K562 (cell line): Measurements from ENCODE around the gene PTBP2. TPM values are rescaled to one million over a fixed set of nuclear protein-coding genes. Genes with fewer than 3 reads are reported as not detected.

ENCODE experiments used
- ATAC-seq: fragments of 200-7000 bp; cut with Tn5 transposase; 3 replicates; pipeline ENCODE4 v1.9.1; 2020; ENCODE audit warnings: moderate library complexity
- BruUV-seq: library from RNA; stranded (reverse); fragments of 400-500 nt; replicated peaks from 2 replicates; lab custom pipeline; 2021; lab: Mats Ljungman, UMichigan
- CTCF ChIA-PET: fragments of 300-600 bp; formaldehyde crosslinking; extraction: SDS; loops from one replicate; lab custom pipeline; 2021; ENCODE audit warnings: low intra/inter-chr PET ratio; lab: Yijun Ruan, JAX
- POLR2A ChIA-PET: fragments of 300-600, 350-650 bp; sonication (Branson Sonifier 250); formaldehyde crosslinking; extraction: SDS; loops from one replicate; lab custom pipeline; 2021; ENCODE audit warnings: antibody characterized with exemption, inconsistent platforms; lab: Yijun Ruan, JAX
- DNase-seq, 4 experiments: peaks; one replicate each; pipeline versions ENCODE4 v3.0.0 to v3.0.0-alpha.2; 2011 to 2018; ENCODE audit warnings: low spot score in 3 of 4, mixed read lengths in 3 of 4; ENCODE audit errors: extremely low read depth in 1 of 4
- FAIRE-seq: peaks from 2 replicates; lab custom pipeline; 2011; peaks lifted over from hg19 to GRCh38; lab: Jason Lieb, UNC
- H2AFZ ChIP-seq: 2 replicates; pipeline ENCODE4 v1.6.0; 2011; ENCODE audit warnings: low read depth, low read length, control low read depth, inconsistent platforms
- H3K27ac ChIP-seq: fragments of 200-600 bp; 3 replicates; pipeline ENCODE4 v1.8.0; 2011; ENCODE audit warnings: low read depth, mild to moderate bottlenecking, control low read depth, inconsistent platforms, low read length, moderate library complexity, mixed read lengths; ENCODE audit errors: extremely low read depth
- H3K27me3 ChIP-seq, 2 experiments: fragments of 300-600 bp in 1 of 2; 2 replicates in 1 of 2; 3 replicates in 1 of 2; pipeline versions ENCODE4 v1.6.0 to v1.8.0; 2011; ENCODE audit warnings: inconsistent platforms in 2 of 2, low read length in 2 of 2, mild to moderate bottlenecking in 1 of 2, mixed read lengths in 1 of 2, moderate library complexity in 1 of 2; ENCODE audit not compliant: control insufficient read depth in 2 of 2, insufficient read depth in 2 of 2
- H3K36me3 ChIP-seq: fragments of 300-600 bp; 3 replicates; pipeline ENCODE4 v1.8.0; 2011; ENCODE audit warnings: mild to moderate bottlenecking, low read length, inconsistent platforms; ENCODE audit not compliant: control insufficient read depth, insufficient read depth
- H3K4me1 ChIP-seq, 2 experiments: fragments of 200-600 bp in 1 of 2; replicated peaks in 1 of 2; 2 replicates in 1 of 2; 3 replicates in 1 of 2; pipeline versions ENCODE4 v1.5.1 to v1.8.0; 2011; ENCODE audit warnings: inconsistent platforms in 2 of 2, low read length in 2 of 2, mild to moderate bottlenecking in 1 of 2, mixed read lengths in 1 of 2, moderate library complexity in 1 of 2; ENCODE audit not compliant: control insufficient read depth in 2 of 2, insufficient read depth in 2 of 2
- H3K4me2 ChIP-seq: 2 replicates; pipeline ENCODE4 v1.6.1; 2011; ENCODE audit warnings: low read length, control low read depth, inconsistent platforms, mixed read lengths; ENCODE audit not compliant: insufficient read depth
- H3K4me3 ChIP-seq: fragments of 200-600 bp; sonication (generic), shearing (Covaris generic); 2 replicates; pipeline ENCODE4 v1.5.1; 2016; ENCODE audit warnings: control low read depth, inconsistent platforms
- H3K79me2 ChIP-seq: fragments of 200-600 bp; 3 replicates; pipeline ENCODE4 v1.8.0; 2011; ENCODE audit warnings: low read length, inconsistent platforms; ENCODE audit not compliant: control insufficient read depth, insufficient read depth
- H3K9ac ChIP-seq, 2 experiments: 2 replicates each; pipeline versions ENCODE4 v1.6.0 to v1.6.1; 2011; ENCODE audit warnings: low read depth in 2 of 2, low read length in 2 of 2, control low read depth in 1 of 2, inconsistent platforms in 1 of 2, mild to moderate bottlenecking in 1 of 2, mixed read lengths in 1 of 2; ENCODE audit not compliant: insufficient read depth in 1 of 2
- H3K9me1 ChIP-seq: one replicate; pipeline ENCODE4 v1.6.0; 2011; ENCODE audit warnings: inconsistent platforms, mild to moderate bottlenecking, low read length, moderate library complexity; ENCODE audit not compliant: control insufficient read depth, insufficient read depth
- H3K9me3 ChIP-seq: replicated peaks from 2 replicates; pipeline ENCODE4 v1.5.1; 2011; ENCODE audit warnings: low read depth, low read length, inconsistent platforms; ENCODE audit not compliant: control insufficient read depth, insufficient read depth
- H4K20me1 ChIP-seq: replicated peaks from 2 replicates; pipeline ENCODE4 v1.6.1; 2011; ENCODE audit warnings: low read length, inconsistent platforms, mixed read lengths; ENCODE audit not compliant: control insufficient read depth, insufficient read depth
- ARNT ChIP-seq, 2 experiments: fragments of 450-650 bp; IDR thresholded peaks; 2 replicates each; pipeline ENCODE4 v1.6.1; 2016; ENCODE audit warnings: mild to moderate bottlenecking in 1 of 2
- FOXK1 ChIP-seq: sonication (generic); formaldehyde crosslinking; IDR thresholded peaks from 2 replicates; pipeline ENCODE4 v1.8.0; 2022; ENCODE audit warnings: missing genetic modification reagents, mild to moderate bottlenecking, borderline replicate concordance
- MLX ChIP-seq, 2 experiments: fragments of 450-650 bp in 1 of 2; sonication (generic) in 1 of 2; formaldehyde crosslinking; conservative IDR thresholded peaks; 2 replicates each; pipeline versions ENCODE4 v1.4.0 to v1.8.1; 2020 to 2022; ENCODE audit warnings: mild to moderate bottlenecking in 1 of 2, missing genetic modification reagents in 1 of 2
- NFIX ChIP-seq: fragments of 250-450 bp; sonication (Bioruptor Pico); IDR thresholded peaks from 2 replicates; pipeline ENCODE4 v1.4.0; 2020; ENCODE audit warnings: low read depth, mild to moderate bottlenecking, moderate library complexity
- ZBTB7A ChIP-seq: IDR thresholded peaks from 2 replicates; pipeline ENCODE4 v1.6.1; 2011; ENCODE audit warnings: low read depth, mild to moderate bottlenecking, low read length, moderate library complexity, borderline replicate concordance; ENCODE audit not compliant: control insufficient read depth
- ZNF217 ChIP-seq: sonication (generic); formaldehyde crosslinking; IDR thresholded peaks from 2 replicates; pipeline ENCODE4 v1.8.0; 2022; ENCODE audit warnings: mild to moderate bottlenecking, missing genetic modification reagents
- ZNF318 ChIP-seq, 2 experiments: fragments of 450-650 bp; IDR thresholded peaks; 2 replicates each; pipeline ENCODE4 v1.6.1; 2016; ENCODE audit warnings: mild to moderate bottlenecking in 2 of 2, borderline replicate concordance in 1 of 2, low read depth in 1 of 2, moderate library complexity in 1 of 2
- WGBS: fragments of 100-300 bp; shearing (Covaris generic); methylation state at CpG from one replicate; pipeline ENCODE4 v1.1.6; 2016; ENCODE audit warnings: low coverage, mixed read lengths; ENCODE audit not compliant: insufficient coverage; ENCODE audit errors: missing lambda C conversion rate; 5-methylcytosine and 5-hydroxymethylcytosine counted together
- in situ Hi-C: fragments of 300-500 bp; cut with MboI; formaldehyde crosslinking; loops from 4 replicates; pipeline ENCODE4 v1.15.0; 2018; ENCODE audit warnings: inconsistent platforms, mixed read lengths
- intact Hi-C: fragments of 100-400 bp; cut with micrococcal nuclease; formaldehyde crosslinking; loops from 2 replicates; pipeline ENCODE4 v1.14.2; 2022
- polyA plus RNA-seq, 8 experiments: library from polyadenylated mRNA; depleted of rRNA in 4 of 8; stranded (reverse) in 5 of 8; unstranded in 3 of 8; fragments of >200 nt; fragmentation: Nextera tagmentation in 2 of 8; fragmentation: Illumina TruSeq in 1 of 8; extraction: Ambion mirVana in 2 of 8; extraction: Trizol in 1 of 8; gene quantifications; 2 replicates each; pipeline versions ENCODE4 v1.2.1 to v1.2.3, GENCODE V29; 2011 to 2014; ENCODE audit warnings: inconsistent platforms in 1 of 8, missing spikeins in 1 of 8
- total RNA-seq, 7 experiments: library from RNA; depleted of rRNA in 6 of 7; stranded (reverse); fragments of >200 nt in 6 of 7; fragmentation: Illumina TruSeq in 2 of 7; extraction: Trizol in 2 of 7; gene quantifications; 2 replicates each; pipeline versions ENCODE4 v1.2.1 to v1.2.3, GENCODE V29; 2011 to 2021; ENCODE audit warnings: low replicate concordance in 1 of 7
- TF ChIP-seq, protein P1 (sequence below): sonication (generic); formaldehyde crosslinking; IDR thresholded peaks from 2 replicates; pipeline ENCODE4 v1.8.0; 2022; ENCODE audit warnings: missing genetic modification reagents, mild to moderate bottlenecking, borderline replicate concordance
- TF ChIP-seq, protein P2 (sequence below): fragments of 450-650 bp; conservative IDR thresholded peaks from 2 replicates; pipeline ENCODE4 v1.6.1; 2016; ENCODE audit warnings: missing genetic modification characterization, low read depth, mild to moderate bottlenecking, missing compliant biosample characterization, moderate library complexity

The PTBP2 gene
- total and polyA plus RNA-seq, 9 of the 15 experiments (the other 6 are each of a cell fraction or from before 2014, with no cell fraction given): 9.8 to 30.6 (median 19.0) TPM

DNA sequence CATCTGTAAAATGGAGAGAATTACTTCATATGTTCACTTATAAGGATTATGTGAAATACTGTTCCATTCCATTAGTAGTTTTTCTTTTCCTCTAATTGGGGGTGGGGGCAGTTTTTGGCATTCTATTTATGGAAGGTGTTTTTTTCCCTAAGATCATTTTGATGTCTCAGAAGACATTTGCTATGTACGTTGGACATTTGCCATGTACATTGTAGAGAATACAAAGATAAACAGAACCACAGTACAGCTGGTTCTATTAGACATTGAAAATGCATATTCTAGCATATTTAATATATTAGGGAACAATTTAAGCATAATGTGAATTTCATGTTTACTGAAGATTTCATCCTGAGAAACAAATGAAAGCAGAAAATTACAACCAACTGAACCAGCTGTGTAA lies 98.5 kb downstream of the PTBP2 start:
- ChIA-PET CTCF (no interaction called here), POLR2A (interaction anchor here (1.0 kb wide), 1 partner anchor 9 kb away, joined by 3 read pairs; no protein-coding TSS in a partner anchor)
- DNase-seq: no peak
- Histone ChIP-seq H3K9me3 (no peaks in the 10 kb centered on the region), H3K4me1 (no peaks in the 10 kb centered on the region; a peak in 1 of 5 replicates), H3K27ac (no peak overlapping the region), H4K20me1 (no peaks in the 10 kb centered on the region), H2AFZ (no peak overlapping the region), H3K27me3 (no peaks in the 10 kb centered on the region), H3K9me1 (no peaks in the 10 kb centered on the region), H3K79me2 (no peaks in the 10 kb centered on the region), H3K4me3 (no peak overlapping the region), H3K36me3 (peaks cover 14% of the 10 kb centered on the region; the same call in 2 of the 3 replicates), H3K4me2 (no peak overlapping the region), H3K9ac (no peak overlapping the region)
- in situ Hi-C loops (no loop called here), intact Hi-C loops (no loop called here)
- BruUV-seq: no TSS peak
- ATAC-seq: no peak
- 47% methylated on average over 1 of the region's 1 CpG for WGBS
- no peak for FAIRE-seq
- TF ChIP-seq, protein P1, sequence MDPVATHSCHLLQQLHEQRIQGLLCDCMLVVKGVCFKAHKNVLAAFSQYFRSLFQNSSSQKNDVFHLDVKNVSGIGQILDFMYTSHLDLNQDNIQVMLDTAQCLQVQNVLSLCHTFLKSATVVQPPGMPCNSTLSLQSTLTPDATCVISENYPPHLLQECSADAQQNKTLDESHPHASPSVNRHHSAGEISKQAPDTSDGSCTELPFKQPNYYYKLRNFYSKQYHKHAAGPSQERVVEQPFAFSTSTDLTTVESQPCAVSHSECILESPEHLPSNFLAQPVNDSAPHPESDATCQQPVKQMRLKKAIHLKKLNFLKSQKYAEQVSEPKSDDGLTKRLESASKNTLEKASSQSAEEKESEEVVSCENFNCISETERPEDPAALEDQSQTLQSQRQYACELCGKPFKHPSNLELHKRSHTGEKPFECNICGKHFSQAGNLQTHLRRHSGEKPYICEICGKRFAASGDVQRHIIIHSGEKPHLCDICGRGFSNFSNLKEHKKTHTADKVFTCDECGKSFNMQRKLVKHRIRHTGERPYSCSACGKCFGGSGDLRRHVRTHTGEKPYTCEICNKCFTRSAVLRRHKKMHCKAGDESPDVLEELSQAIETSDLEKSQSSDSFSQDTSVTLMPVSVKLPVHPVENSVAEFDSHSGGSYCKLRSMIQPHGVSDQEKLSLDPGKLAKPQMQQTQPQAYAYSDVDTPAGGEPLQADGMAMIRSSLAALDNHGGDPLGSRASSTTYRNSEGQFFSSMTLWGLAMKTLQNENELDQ (CRISPR knock-in tag): no peak
- TF ChIP-seq MLX (CRISPR knock-in tag; conservative IDR thresholded peaks at IDR 0.05) (no peak), NFIX (CRISPR knock-in tag) (no peak), ARNT (IDR thresholded peaks at IDR 0.05) (no peak), ZNF217 (CRISPR knock-in tag) (no peak), ZBTB7A (no peak), FOXK1 (CRISPR knock-in tag) (no peak), ZNF318 (IDR thresholded peaks at IDR 0.05; ENCODE audit: borderline replicate concordance in 1 of 2, low read depth in 1 of 2) (no peak)
- TF ChIP-seq, protein P2, sequence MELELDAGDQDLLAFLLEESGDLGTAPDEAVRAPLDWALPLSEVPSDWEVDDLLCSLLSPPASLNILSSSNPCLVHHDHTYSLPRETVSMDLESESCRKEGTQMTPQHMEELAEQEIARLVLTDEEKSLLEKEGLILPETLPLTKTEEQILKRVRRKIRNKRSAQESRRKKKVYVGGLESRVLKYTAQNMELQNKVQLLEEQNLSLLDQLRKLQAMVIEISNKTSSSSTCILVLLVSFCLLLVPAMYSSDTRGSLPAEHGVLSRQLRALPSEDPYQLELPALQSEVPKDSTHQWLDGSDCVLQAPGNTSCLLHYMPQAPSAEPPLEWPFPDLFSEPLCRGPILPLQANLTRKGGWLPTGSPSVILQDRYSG (tag): no peak
